Vagina (tissue), 2 donors: ENCODE data around the gene ERCC5. TPM values are rescaled to one million over a fixed set of nuclear protein-coding genes. Genes with fewer than 3 reads are reported as not detected.
A peak's percentile ranks its signal among the peaks of the same experiment; 100 is the strongest.

Experiments
- DNase-seq, 2 donors: peaks; one replicate each; pipeline ENCODE4 v3.0.0-alpha.2; 2017; ENCODE audit errors: extremely low spot score in 2 of 2
- H3K27ac ChIP-seq: fragments of 200-600 bp; sonication (generic); one replicate; pipeline ENCODE4 v1.5.1; 2019
- H3K27me3 ChIP-seq: fragments of 200-600 bp; sonication (generic); one replicate; pipeline ENCODE4 v1.5.1; 2019
- H3K36me3 ChIP-seq, 2 donors: fragments of 200-600 bp; sonication (generic); one replicate each; pipeline ENCODE4 v1.5.1; 2017 to 2019
- H3K4me1 ChIP-seq: fragments of 200-600 bp; sonication (generic); one replicate; pipeline ENCODE4 v1.5.1; 2019
- H3K4me3 ChIP-seq, 2 donors: fragments of 200-600 bp; sonication (generic); 1 replicate in 1 of 2; 2 replicates in 1 of 2; pipeline ENCODE4 v1.5.1; 2016 to 2019
- H3K9me3 ChIP-seq: fragments of 200-600 bp; sonication (generic); one replicate; pipeline ENCODE4 v1.5.1; 2019
- POLR2A ChIP-seq, 2 donors: fragments of 450-650 bp; IDR thresholded peaks; one replicate each; pipeline ENCODE4 v1.6.1; 2017; ENCODE audit warnings: antibody characterized with exemption in 2 of 2, mild to moderate bottlenecking in 2 of 2, moderate library complexity in 2 of 2
- POLR2AphosphoS5 ChIP-seq, 2 donors: sonication (generic); formaldehyde crosslinking; IDR thresholded peaks; one replicate each; pipeline ENCODE4 v1.9.0; 2017; ENCODE audit warnings: antibody characterized with exemption in 2 of 2, mild to moderate bottlenecking in 2 of 2, low read depth in 1 of 2; ENCODE audit not compliant: insufficient read depth in 1 of 2
- intact Hi-C: fragments of 100-400 bp; cut with DNase I; formaldehyde crosslinking; loops from one replicate; pipeline ENCODE4 v1.15.1; 2023
- total RNA-seq: library from RNA; depleted of rRNA; stranded (reverse); fragments of >200 nt; gene quantifications from one replicate; pipeline ENCODE4 v1.2.3, GENCODE V29; 2016
- TF ChIP-seq, protein P1 (sequence below), 3 experiments: fragments of 450-650 bp in 2 of 3; fragments of 200-600 bp in 1 of 3; sonication (generic) in 1 of 3; IDR thresholded peaks; one replicate each; pipeline ENCODE4 v1.5.1; 2017 to 2019; ENCODE audit warnings: antibody characterized with exemption in 3 of 3, mild to moderate bottlenecking in 2 of 3, moderate library complexity in 2 of 3

ERCC5 gene
- total RNA-seq, result 41.3 TPM

DNA sequence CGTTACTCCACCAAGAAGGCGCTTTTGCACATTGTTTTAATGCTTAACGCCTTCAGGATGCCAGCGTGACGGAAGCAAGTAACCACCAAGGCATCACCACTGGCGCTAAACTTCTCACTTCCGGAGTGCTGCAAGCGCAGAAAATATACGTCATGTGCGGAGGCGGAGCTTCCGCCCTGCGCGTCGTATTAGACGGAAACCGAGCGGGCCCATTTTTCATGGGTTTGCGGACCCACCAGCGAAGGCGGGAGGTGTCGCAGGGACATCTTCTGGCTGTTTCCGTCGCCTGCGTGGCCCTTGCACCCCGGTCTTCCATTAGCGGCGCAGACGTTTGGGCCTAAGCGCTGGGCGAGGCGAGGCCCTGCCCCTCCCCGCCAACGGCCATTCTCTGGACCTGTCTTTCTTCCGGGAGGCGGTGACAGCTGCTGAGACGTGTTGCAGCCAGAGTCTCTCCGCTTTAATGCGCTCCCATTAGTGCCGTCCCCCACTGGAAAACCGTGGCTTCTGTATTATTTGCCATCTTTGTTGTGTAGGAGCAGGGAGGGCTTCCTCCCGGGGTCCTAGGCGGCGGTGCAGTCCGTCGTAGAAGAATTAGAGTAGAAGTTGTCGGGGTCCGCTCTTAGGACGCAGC is at the start of gene ERCC5:
Gene ERCC5 (plus strand): TSS at position 403 of the 631 bp plus-strand sequence. CDS start 235 bp downstream, outside the sequence.
- DNase-seq, result peak in 1 of 2 donors; percentile 94
- no peaks in the 10 kb centered on the region for H3K9me3 ChIP-seq
- H3K27me3 ChIP-seq, result no peaks in the 10 kb centered on the region
- peak within 1 kb of the TSS; percentile 74 to 87 for H3K4me3 ChIP-seq
- peak within 1 kb of the TSS; percentile 91 for H3K27ac ChIP-seq
- peak; percentile 97 to 99 for TF ChIP-seq POLR2AphosphoS5 (IDR thresholded peaks at IDR 0.05; ENCODE audit: insufficient read depth in 1 of 2, low read depth in 1 of 2)
- TF ChIP-seq POLR2A (IDR thresholded peaks at IDR 0.05), result peak in 1 of 2 donors; percentile 43
- TF ChIP-seq, protein P1, sequence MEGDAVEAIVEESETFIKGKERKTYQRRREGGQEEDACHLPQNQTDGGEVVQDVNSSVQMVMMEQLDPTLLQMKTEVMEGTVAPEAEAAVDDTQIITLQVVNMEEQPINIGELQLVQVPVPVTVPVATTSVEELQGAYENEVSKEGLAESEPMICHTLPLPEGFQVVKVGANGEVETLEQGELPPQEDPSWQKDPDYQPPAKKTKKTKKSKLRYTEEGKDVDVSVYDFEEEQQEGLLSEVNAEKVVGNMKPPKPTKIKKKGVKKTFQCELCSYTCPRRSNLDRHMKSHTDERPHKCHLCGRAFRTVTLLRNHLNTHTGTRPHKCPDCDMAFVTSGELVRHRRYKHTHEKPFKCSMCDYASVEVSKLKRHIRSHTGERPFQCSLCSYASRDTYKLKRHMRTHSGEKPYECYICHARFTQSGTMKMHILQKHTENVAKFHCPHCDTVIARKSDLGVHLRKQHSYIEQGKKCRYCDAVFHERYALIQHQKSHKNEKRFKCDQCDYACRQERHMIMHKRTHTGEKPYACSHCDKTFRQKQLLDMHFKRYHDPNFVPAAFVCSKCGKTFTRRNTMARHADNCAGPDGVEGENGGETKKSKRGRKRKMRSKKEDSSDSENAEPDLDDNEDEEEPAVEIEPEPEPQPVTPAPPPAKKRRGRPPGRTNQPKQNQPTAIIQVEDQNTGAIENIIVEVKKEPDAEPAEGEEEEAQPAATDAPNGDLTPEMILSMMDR (IDR thresholded peaks at IDR 0.05), result no peak
- H3K36me3 ChIP-seq, result peaks cover 0 to 4% of the 10 kb centered on the region in 2 donors
- intact Hi-C loops, result loop anchor here (2.0 kb wide), 1 partner anchor 249 kb away; the partner anchor contains the start of gene TPP2
- H3K4me1 ChIP-seq, result peaks cover 29% of the 10 kb centered on the region

DNA sequence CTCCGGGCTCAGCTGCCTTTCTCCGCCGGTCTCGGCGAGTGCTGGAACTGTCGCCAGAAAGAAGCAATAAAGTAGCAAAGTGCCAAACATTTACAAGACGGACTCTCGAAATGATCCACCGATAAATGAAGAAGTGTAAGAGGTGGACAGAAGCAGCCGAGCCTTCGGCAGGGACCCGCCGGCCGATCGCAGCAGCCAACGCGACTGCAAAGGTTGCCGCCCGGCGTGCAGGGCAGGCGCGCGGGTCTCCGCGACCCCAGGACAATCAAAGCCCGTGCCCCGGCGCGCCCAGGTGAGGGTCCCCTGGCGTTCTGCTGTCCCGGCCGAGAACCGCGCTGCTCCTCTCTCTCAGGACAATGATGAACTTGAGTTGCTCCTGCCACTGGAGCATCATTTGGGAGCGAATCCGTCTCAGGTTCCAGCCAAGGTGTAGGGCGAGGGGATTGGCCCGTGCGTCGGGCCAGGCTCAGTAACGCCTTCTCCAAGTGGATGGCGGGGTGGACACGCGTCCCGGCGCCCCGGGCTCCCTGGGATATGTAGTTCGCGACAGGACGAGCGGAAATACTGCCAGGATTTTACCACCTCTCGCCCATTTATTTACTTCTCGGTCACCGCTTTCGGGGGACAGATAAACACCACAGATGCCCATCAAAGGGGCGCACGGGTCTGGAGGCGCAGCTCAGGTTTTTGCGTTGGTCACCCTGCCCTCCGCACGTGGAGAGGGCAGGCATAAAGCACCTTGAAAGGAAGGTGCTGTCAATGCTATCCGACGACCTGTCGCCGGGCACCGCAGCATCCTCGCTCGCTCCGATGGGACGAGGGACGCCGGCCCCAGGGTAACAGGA is 47.0 kb upstream of the ERCC5 start, which contains the start of the genes BIVM and POGLUT2:
Gene BIVM (plus strand): TSS at position 539 of the 845 bp plus-strand sequence. CDS start 8,149 bp downstream, outside the sequence.
Gene POGLUT2 (minus strand): TSS at position 396 of the 845 bp plus-strand sequence. CDS start 306 bp downstream, at position 90.
- Histone ChIP-seq H3K9me3 (no peaks in the 10 kb centered on the region), H3K27ac (peak within 1 kb of the TSS; percentile 78), H3K4me3 (peak within 1 kb of the TSS; percentile 65 to 80), H3K27me3 (no peaks in the 10 kb centered on the region), H3K36me3 (no peaks in the 10 kb centered on the region), H3K4me1 (peaks cover 6% of the 10 kb centered on the region)
- intact Hi-C loops, result no loop called here
- peak in 1 of 2 donors; percentile 94 for DNase-seq
- TF ChIP-seq POLR2A (IDR thresholded peaks at IDR 0.05) (no peak), POLR2AphosphoS5 (IDR thresholded peaks at IDR 0.05; ENCODE audit: insufficient read depth in 1 of 2, low read depth in 1 of 2) (peak; percentile 63 to 76)
- TF ChIP-seq, protein P1 (IDR thresholded peaks at IDR 0.05), result peak in 1 of 3 experiments; percentile 6

DNA sequence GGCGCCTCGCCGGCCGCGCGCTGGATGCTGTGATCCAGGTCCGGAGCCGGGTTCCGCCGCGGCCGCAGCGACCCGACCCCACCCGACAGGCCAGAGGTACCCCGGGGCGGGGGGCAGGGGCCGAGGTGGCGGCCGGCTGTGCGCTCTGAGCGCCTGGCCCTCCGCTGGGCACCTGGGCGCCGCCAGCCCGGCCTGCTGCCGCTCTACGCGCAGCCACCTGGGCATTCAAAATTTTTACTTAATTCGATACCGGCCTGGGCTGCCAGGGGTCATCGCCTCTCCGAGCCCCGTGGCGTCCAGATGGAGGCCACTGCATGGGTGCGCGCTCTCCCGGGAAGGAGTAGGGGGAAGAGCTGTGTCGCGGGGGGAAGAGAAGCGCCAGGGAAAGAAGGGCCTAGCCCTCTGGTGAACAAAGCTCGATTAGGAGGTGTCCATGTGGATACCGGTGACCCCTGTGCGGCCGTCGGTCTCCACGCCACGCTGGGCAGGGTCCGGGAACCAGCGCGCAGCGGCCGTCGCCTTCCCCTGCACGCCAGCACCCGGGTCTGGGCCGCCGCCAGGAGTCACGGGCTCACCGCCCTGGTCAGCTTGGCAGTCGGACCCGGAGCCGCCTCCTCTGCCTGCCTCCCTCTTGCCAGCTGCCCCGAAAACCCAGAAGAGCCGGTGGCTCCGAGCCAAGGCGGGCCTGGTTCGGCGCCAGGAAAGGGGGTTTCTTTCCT is 46.2 kb upstream of the ERCC5 start:
- Histone ChIP-seq H3K9me3 (no peaks in the 10 kb centered on the region), H3K27me3 (no peaks in the 10 kb centered on the region), H3K27ac (peak overlapping the region; percentile 78), H3K4me1 (peaks cover 6% of the 10 kb centered on the region), H3K4me3 (peak overlapping the region; percentile 65 to 80), H3K36me3 (no peaks in the 10 kb centered on the region)
- intact Hi-C loops, result no loop called here
- TF ChIP-seq POLR2AphosphoS5 (IDR thresholded peaks at IDR 0.05; ENCODE audit: insufficient read depth in 1 of 2, low read depth in 1 of 2) (no peak), POLR2A (IDR thresholded peaks at IDR 0.05) (no peak)
- TF ChIP-seq, protein P1 (IDR thresholded peaks at IDR 0.05), result no peak
- no peak for DNase-seq

DNA sequence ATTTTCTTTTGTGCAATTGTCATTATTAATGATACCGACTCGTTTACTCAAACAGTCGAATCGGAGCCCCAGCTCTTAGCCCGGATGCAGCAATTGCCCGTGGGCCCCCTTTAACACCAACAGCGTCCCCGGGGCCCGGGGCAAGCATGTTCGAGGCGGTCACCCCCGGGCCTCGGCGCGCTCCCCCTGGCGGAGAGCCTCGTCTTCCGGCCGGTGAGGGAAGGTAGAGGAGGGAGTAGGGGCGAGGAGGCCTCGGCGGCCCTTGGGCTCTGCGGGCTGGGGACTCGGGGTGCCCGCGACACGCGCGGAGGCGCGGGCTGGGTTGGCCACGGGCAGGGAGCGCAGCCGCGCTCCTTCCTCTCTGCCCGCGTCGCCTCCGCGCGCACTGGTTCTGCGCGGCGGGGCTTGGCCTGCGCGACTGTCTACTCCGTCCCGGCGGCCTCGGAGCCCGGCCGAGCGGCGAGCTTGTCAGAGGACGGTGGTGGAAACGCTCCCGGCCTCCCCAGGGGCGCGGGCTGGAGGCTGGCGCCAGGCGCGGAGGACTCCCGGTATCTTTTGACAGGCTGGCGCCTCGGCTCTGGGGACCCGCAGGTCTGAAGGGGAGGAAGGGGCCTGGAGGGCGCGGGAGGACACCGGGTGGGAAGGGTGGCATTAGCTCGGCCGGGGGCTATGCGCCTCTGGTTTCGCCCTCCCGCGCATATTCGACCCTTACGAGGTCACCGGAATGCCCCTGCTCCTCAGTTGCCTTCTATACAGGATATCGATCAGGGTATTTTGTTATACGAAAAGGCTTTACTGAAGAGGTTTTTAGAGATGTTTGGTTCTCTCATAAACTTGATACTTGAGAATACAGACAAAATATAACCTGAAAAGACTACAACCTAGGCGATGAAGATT is 45.4 kb upstream of the ERCC5 start:
- Histone ChIP-seq H3K4me1 (peaks cover 6% of the 10 kb centered on the region), H3K27ac (peak overlapping the region; percentile 78), H3K36me3 (no peaks in the 10 kb centered on the region), H3K4me3 (peak overlapping the region; percentile 65 to 80), H3K27me3 (no peaks in the 10 kb centered on the region), H3K9me3 (no peaks in the 10 kb centered on the region)
- intact Hi-C loops, result no loop called here
- TF ChIP-seq POLR2A (IDR thresholded peaks at IDR 0.05) (no peak), POLR2AphosphoS5 (IDR thresholded peaks at IDR 0.05; ENCODE audit: insufficient read depth in 1 of 2, low read depth in 1 of 2) (peak; percentile 7 to 60)
- TF ChIP-seq, protein P1 (IDR thresholded peaks at IDR 0.05), result peak in 2 of 3 experiments; percentile 42 to 52
- no peak for DNase-seq
